MCF 10A (cell line): ENCODE measurements around the gene ATP8B4. TPM values are rescaled to one million over a fixed set of nuclear protein-coding genes. Genes with fewer than 3 reads are reported as not detected.

Experiments
- BruUV-seq: library from RNA; stranded (reverse); fragments of 400-500 nt; replicated peaks from 2 replicates; lab custom pipeline; 2021; lab: Mats Ljungman, UMichigan
- CTCF ChIA-PET: fragments of 300-600 bp; sonication (Branson Sonifier 250); formaldehyde crosslinking; extraction: SDS; loops from one replicate; lab custom pipeline; 2021; ENCODE audit warnings: antibody characterized with exemption, inconsistent platforms; lab: Yijun Ruan, JAX
- POLR2A ChIA-PET: fragments of 300-600, 350-650 bp; sonication (Branson Sonifier 250); formaldehyde crosslinking; extraction: SDS; loops from one replicate; lab custom pipeline; 2020; ENCODE audit warnings: antibody characterized with exemption, inconsistent platforms; lab: Yijun Ruan, JAX
- DNase-seq: peaks from one replicate; pipeline ENCODE4 v3.0.0-alpha.2; 2018; ENCODE audit not compliant: unreplicated experiment
- H3K27ac Mint-ChIP-seq: one replicate; pipeline ENCODE4 v1.8.0; 2022; ENCODE audit warnings: mild to moderate bottlenecking, low read depth, mixed read lengths; ENCODE audit not compliant: unreplicated experiment
- H3K27me3 Mint-ChIP-seq: one replicate; pipeline ENCODE4 v1.8.0; 2022; ENCODE audit warnings: mixed read lengths; ENCODE audit not compliant: insufficient read depth, unreplicated experiment
- H3K36me3 Mint-ChIP-seq: one replicate; pipeline ENCODE4 v1.8.0; 2022; ENCODE audit warnings: mild to moderate bottlenecking, moderate library complexity, mixed read lengths; ENCODE audit not compliant: insufficient read depth, unreplicated experiment
- H3K4me1 Mint-ChIP-seq: one replicate; pipeline ENCODE4 v1.8.0; 2022; ENCODE audit warnings: mixed read lengths; ENCODE audit not compliant: insufficient read depth, unreplicated experiment
- H3K4me3 Mint-ChIP-seq: one replicate; pipeline ENCODE4 v1.8.0; 2022; ENCODE audit warnings: mild to moderate bottlenecking, moderate library complexity, mixed read lengths; ENCODE audit not compliant: unreplicated experiment
- H3K9me3 Mint-ChIP-seq: one replicate; pipeline ENCODE4 v1.8.0; 2022; ENCODE audit warnings: mixed read lengths; ENCODE audit not compliant: unreplicated experiment
- CTCF ChIP-seq: fragments of 200-600 bp; IDR thresholded peaks from one replicate; pipeline ENCODE4 v1.8.0; 2022; ENCODE audit warnings: antibody characterized with exemption, mild to moderate bottlenecking; ENCODE audit not compliant: unreplicated experiment
- intact Hi-C: fragments of 100-400 bp; cut with micrococcal nuclease; formaldehyde crosslinking; loops from 2 replicates; pipeline ENCODE4 v1.14.1; 2022
- total RNA-seq: library from RNA; stranded (reverse); gene quantifications from 2 replicates; pipeline ENCODE4 v1.2.3, GENCODE V29; 2022

ATP8B4 gene
- total RNA-seq, 1 experiment from 2014 or later, result not detected

DNA sequence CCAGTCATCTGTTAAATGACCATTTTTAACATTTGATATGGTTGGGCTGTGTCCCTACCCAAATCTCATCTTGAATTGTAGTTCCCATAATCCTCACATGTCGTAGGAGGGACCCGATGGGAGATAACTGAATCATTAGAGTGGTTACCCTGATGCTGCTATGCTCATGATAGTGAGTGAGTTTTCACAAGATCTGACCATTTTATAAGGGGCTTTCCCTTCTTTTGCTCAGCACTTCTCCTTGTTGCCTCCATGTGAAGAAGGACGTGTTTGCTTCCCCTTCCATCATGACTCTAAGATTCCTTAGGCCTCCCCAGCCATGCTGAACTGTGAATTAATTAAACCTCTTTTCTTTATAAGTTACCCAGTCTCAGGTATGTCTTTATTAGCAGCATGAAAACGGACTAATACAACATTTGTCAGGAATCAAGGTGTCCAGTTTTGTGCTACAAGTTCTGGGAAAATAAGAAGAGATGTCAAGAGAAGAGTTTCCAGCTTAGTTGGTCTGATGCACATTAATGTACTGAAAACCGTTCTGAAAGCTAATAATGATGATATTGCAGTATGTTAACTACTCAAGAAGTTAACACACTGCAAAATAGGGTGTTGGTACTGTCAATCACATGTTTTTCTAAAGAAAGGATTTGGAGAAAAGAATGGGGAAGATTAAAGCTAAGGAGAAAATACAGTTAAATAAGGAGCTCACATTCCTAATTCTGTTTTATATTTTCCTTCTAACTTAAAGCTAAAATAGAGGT, 67.9 kb downstream of the ATP8B4 start:
- DNase-seq, result no peak
- CTCF ChIA-PET, result interaction anchor here (0.5 to 2.9 kb wide), 36 partner anchors 8 to 1816 kb away, joined by 3 to 24 read pairs (median 4); no protein-coding TSS in a partner anchor
- BruUV-seq, result no TSS peak
- Mint-ChIP-seq H3K27ac (peak overlapping the region; percentile 51), H3K27me3 (no peaks in the 10 kb centered on the region), H3K36me3 (no peaks in the 10 kb centered on the region), H3K4me1 (peaks cover 11% of the 10 kb centered on the region), H3K9me3 (no peaks in the 10 kb centered on the region), H3K4me3 (no peak overlapping the region)
- no peak for TF ChIP-seq CTCF
- intact Hi-C loops, result loop anchor here (2.0 to 5.0 kb wide), 7 partner anchors 94 to 1084 kb away; partner anchors contain the start of genes DTWD1 and FAM227B
- POLR2A ChIA-PET, result interaction anchor here (0.6 to 0.8 kb wide), 2 partner anchors 30 to 814 kb away, joined by 3 to 4 read pairs; no protein-coding TSS in a partner anchor

GRCh38 chr15:50049871-50050270, 69.2 kb downstream of the ATP8B4 start:
- POLR2A ChIA-PET, result no interaction called here

DNA sequence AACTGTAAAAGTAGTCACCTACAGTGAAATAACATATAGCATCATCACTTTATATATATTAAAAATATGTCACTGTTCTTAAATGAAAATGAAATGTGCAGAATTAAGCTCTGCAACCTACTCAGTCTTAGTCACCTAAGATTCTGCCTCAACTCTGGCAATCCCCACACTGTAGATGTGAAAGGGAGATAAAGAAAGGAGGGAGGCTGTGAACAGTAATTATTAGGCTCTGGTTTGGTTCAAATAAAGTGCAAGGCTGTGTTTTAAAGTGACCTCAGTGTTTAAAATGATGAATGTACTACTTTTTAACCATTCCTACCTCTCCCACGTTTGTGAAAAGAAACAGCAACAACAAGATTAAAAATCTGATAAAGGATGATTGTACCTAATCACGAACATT, 72.2 kb downstream of the ATP8B4 start:
- peaks cover 7% of the 10 kb centered on the region for H3K4me1 Mint-ChIP-seq
- POLR2A ChIA-PET, result interaction anchor here (1.0 to 1.2 kb wide), 2 partner anchors 44 to 236 kb away, joined by 3 read pairs; no protein-coding TSS in a partner anchor
- no peak overlapping the region for H3K4me3 Mint-ChIP-seq
- no peaks in the 10 kb centered on the region for H3K27me3 Mint-ChIP-seq
- no peak for DNase-seq
- no TSS peak for BruUV-seq
- peaks cover 17% of the 10 kb centered on the region for H3K9me3 Mint-ChIP-seq
- CTCF ChIA-PET, result no interaction called here
- H3K27ac Mint-ChIP-seq, result no peak overlapping the region
- TF ChIP-seq CTCF, result no peak
- intact Hi-C loops, result no loop called here
- no peaks in the 10 kb centered on the region for H3K36me3 Mint-ChIP-seq

More at GRCh38 chr15:50049871-50050270, 69.2 kb downstream of the ATP8B4 start:
- BruUV-seq, result no TSS peak
- Mint-ChIP-seq H3K9me3 (no peaks in the 10 kb centered on the region), H3K27me3 (no peaks in the 10 kb centered on the region), H3K36me3 (no peaks in the 10 kb centered on the region), H3K4me3 (no peak overlapping the region), H3K4me1 (peaks cover 11% of the 10 kb centered on the region), H3K27ac (no peak overlapping the region)
- DNase-seq, result no peak
- CTCF ChIA-PET, result no interaction called here
- TF ChIP-seq CTCF, result no peak
- intact Hi-C loops, result loop anchor here (2.0 to 5.0 kb wide), 7 partner anchors 95 to 1083 kb away; partner anchors contain the start of genes DTWD1 and FAM227B

DNA sequence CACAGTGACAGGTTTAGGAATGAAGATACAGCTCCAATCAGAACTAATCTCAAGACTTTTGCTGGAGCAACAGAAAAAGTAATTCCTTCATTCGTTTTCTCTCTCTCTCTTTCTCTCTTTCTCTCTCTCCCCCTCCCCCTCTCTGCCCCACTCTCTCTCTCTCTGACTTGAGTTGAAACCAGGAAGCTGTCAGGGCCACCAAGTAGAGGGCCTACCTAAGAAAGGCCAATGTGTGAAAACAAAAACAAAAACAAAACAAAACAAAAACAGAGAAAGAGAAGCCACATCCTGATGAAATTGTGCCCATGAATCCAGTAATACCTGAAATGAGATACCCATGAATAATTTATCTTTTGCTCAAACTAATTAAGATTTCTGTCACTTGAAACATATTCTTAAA, 72.9 kb downstream of the ATP8B4 start:
- DNase-seq, result no peak
- ChIA-PET POLR2A (interaction anchor here (1.2 kb wide), 1 partner anchor 235 kb away, joined by 3 read pairs; no protein-coding TSS in a partner anchor), CTCF (interaction anchor here (0.6 kb wide), 1 partner anchor 16 kb away, joined by 4 read pairs; no protein-coding TSS in a partner anchor)
- Mint-ChIP-seq H3K9me3 (peaks cover 17% of the 10 kb centered on the region), H3K36me3 (no peaks in the 10 kb centered on the region), H3K4me3 (no peak overlapping the region), H3K4me1 (peaks cover under 1% of the 10 kb centered on the region), H3K27me3 (no peaks in the 10 kb centered on the region), H3K27ac (no peak overlapping the region)
- BruUV-seq, result no TSS peak
- intact Hi-C loops, result no loop called here
- TF ChIP-seq CTCF, result no peak
